Stomach (tissue), 9 donors: Measurements from ENCODE around the gene B3GAT1. TPM values are rescaled to one million over a fixed set of nuclear protein-coding genes. Genes with fewer than 3 reads are reported as not detected.

Source experiments
- DNase-seq, 2 donors: peaks; one replicate each; pipeline versions ENCODE4 v3.0.0 to v3.0.0-alpha.2; 2013 to 2019
- H3K27ac ChIP-seq, 5 donors: fragments of 200-600 bp in 4 of 5; sonication (generic) in 4 of 5; one replicate each; pipeline ENCODE4 v1.5.1; 2013 to 2019; ENCODE audit warnings: mild to moderate bottlenecking in 1 of 5, moderate library complexity in 1 of 5
- H3K27me3 ChIP-seq, 3 donors: fragments of 200-600 bp; sonication (generic); one replicate each; pipeline ENCODE4 v1.5.1; 2017 to 2019; ENCODE audit warnings: mixed run types in 1 of 3
- H3K36me3 ChIP-seq, 4 donors: fragments of 200-600 bp; sonication (generic); 1 replicate in 3 of 4; 2 replicates in 1 of 4; pipeline ENCODE4 v1.5.1; 2016 to 2019
- H3K4me1 ChIP-seq, 4 donors: fragments of 200-600 bp; sonication (generic); one replicate each; pipeline ENCODE4 v1.5.1; 2016 to 2019
- H3K4me3 ChIP-seq, 4 donors: fragments of 200-600 bp; sonication (generic) in 3 of 4; one replicate each; pipeline ENCODE4 v1.5.1; 2016 to 2019; ENCODE audit warnings: mild to moderate bottlenecking in 1 of 4
- H3K9me3 ChIP-seq, 4 donors: fragments of 200-600 bp; sonication (generic); one replicate each; pipeline ENCODE4 v1.5.1; 2016 to 2019
- EP300 ChIP-seq: sonication (generic); formaldehyde crosslinking; IDR thresholded peaks from one replicate; pipeline ENCODE4 v1.6.1; 2017; ENCODE audit warnings: antibody characterized with exemption
- POLR2A ChIP-seq, 4 donors: fragments of 450-650 bp; IDR thresholded peaks; one replicate each; pipeline ENCODE4 v1.6.1; 2016; ENCODE audit warnings: antibody characterized with exemption in 4 of 4, control low read depth in 2 of 4, mild to moderate bottlenecking in 1 of 4, moderate library complexity in 1 of 4
- POLR2AphosphoS5 ChIP-seq, 3 donors: sonication (generic); formaldehyde crosslinking; IDR thresholded peaks; one replicate each; pipeline ENCODE4 v1.6.1; 2016; ENCODE audit warnings: antibody characterized with exemption in 3 of 3
- WGBS, 5 donors: extraction: QIAGEN DNeasy Blood & Tissue Kit in 3 of 5; methylation state at CpG; one replicate each; pipeline versions ENCODE4 v1.1.5 to v1.1.7; 2013 to 2018; 5-methylcytosine and 5-hydroxymethylcytosine counted together
- intact Hi-C: fragments of 100-400 bp; cut with DNase I; formaldehyde crosslinking; loops from one replicate; pipeline ENCODE4 v1.15.1; 2023; ENCODE audit warnings: low total_unique reads
- polyA plus RNA-seq, 3 donors: library from polyadenylated mRNA; stranded (reverse); fragments of 200-250 nt; gene quantifications; one replicate each; pipeline ENCODE4 v1.2.3, GENCODE V29; 2013
- total RNA-seq, 5 donors: library from RNA; depleted of rRNA; stranded (reverse); fragments of >200 nt; gene quantifications; one replicate each; pipeline versions ENCODE4 v1.1.0 to v1.2.3, GENCODE V29; 2014 to 2016
- TF ChIP-seq, protein P1 (sequence below), 7 experiments: fragments of 450-650 bp in 4 of 7; fragments of 200-600 bp in 3 of 7; sonication (generic) in 3 of 7; IDR thresholded peaks; one replicate each; pipeline ENCODE4 v1.5.1; 2016 to 2019; ENCODE audit warnings: antibody characterized with exemption in 7 of 7, control low read depth in 2 of 7, mild to moderate bottlenecking in 1 of 7
- donor health status: healthy with polysubstance abuse.
- donor health status: Bipolar disorder and iron deficiency.
- donor health status: healthy.

Gene B3GAT1
- total and polyA plus RNA-seq, 8 donors = 5.3 to 34.4 (median 18.7) TPM; not detected in 2

DNA sequence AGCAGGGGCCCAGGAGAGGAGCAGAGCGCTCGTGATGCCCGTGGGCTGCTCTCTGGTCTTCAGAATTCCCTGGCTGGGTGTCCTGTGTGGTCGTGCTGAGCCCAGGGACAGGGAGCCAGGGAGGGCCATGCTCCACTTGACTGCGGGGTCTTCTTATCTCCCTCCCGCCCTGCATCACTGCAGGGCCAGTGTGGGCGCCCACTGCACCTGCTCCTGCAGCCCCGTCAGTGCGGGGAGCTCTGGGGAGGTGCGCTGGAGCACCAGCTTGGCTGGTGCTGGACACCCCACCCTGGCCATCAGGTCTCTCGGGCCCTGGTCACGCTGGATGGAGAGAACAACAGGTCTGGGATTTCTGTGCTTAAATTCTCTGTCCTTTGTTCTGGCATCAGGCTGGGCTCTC lies 31.8 kb downstream of the B3GAT1 start:
- 73 to 88% (median 86%) methylated on average over 5 to 12 of the region's 12 CpGs for WGBS, 5 donors
- Histone ChIP-seq H3K9me3 (no peaks in the 10 kb centered on the region), H3K4me3 (no peak overlapping the region), H3K36me3 (peaks cover 0 to 9% (median 2%) of the 10 kb centered on the region in 4 donors), H3K27ac (no peak overlapping the region), H3K4me1 (peaks cover 0 to 1% (median 0%) of the 10 kb centered on the region in 4 donors), H3K27me3 (peaks cover 0 to 25% (median 0%) of the 10 kb centered on the region in 3 donors)
- TF ChIP-seq, protein P1, sequence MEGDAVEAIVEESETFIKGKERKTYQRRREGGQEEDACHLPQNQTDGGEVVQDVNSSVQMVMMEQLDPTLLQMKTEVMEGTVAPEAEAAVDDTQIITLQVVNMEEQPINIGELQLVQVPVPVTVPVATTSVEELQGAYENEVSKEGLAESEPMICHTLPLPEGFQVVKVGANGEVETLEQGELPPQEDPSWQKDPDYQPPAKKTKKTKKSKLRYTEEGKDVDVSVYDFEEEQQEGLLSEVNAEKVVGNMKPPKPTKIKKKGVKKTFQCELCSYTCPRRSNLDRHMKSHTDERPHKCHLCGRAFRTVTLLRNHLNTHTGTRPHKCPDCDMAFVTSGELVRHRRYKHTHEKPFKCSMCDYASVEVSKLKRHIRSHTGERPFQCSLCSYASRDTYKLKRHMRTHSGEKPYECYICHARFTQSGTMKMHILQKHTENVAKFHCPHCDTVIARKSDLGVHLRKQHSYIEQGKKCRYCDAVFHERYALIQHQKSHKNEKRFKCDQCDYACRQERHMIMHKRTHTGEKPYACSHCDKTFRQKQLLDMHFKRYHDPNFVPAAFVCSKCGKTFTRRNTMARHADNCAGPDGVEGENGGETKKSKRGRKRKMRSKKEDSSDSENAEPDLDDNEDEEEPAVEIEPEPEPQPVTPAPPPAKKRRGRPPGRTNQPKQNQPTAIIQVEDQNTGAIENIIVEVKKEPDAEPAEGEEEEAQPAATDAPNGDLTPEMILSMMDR (IDR thresholded peaks at IDR 0.05) = no peak
- TF ChIP-seq POLR2A (IDR thresholded peaks at IDR 0.05) = no peak
- no peak for TF ChIP-seq EP300
- no peak for TF ChIP-seq POLR2AphosphoS5 (IDR thresholded peaks at IDR 0.05)
- intact Hi-C loops = no loop called here
- no peak for DNase-seq

DNA sequence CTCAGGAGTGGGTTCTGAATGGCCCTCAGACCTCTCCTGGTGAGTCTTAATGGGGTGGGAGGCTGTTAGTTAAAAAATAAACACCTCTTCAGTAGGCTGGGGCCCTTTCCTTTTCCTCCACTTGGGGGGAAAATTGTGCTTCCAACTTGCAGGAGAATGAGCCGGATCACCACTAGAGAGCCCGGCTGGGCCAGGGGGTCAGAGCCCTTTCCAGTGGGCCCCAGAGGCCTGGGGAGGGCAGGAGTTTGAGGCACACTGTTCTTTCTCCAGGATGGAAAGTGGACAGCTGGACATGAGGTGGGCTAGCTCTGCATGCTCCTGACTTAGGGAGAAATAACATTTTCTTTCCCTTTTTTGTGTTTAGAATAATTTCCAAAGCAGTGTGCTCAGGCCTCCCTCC lies 32.8 kb downstream of the B3GAT1 start:
- peaks cover 0 to 16% (median 0%) of the 10 kb centered on the region in 3 donors for H3K27me3 ChIP-seq
- TF ChIP-seq POLR2A (IDR thresholded peaks at IDR 0.05) (no peak), EP300 (no peak), POLR2AphosphoS5 (IDR thresholded peaks at IDR 0.05) (no peak)
- TF ChIP-seq, protein P1 (IDR thresholded peaks at IDR 0.05) = no peak
- H3K36me3 ChIP-seq = peaks cover 0 to 9% (median 2%) of the 10 kb centered on the region in 4 donors
- 73 to 96% (median 82%) methylated on average over 2 of the region's 2 CpGs for WGBS, 5 donors
- DNase-seq = no peak
- no peaks in the 10 kb centered on the region for H3K4me1 ChIP-seq
- no peak overlapping the region for H3K27ac ChIP-seq
- intact Hi-C loops = no loop called here
- H3K4me3 ChIP-seq = no peak overlapping the region
- H3K9me3 ChIP-seq = no peaks in the 10 kb centered on the region

DNA sequence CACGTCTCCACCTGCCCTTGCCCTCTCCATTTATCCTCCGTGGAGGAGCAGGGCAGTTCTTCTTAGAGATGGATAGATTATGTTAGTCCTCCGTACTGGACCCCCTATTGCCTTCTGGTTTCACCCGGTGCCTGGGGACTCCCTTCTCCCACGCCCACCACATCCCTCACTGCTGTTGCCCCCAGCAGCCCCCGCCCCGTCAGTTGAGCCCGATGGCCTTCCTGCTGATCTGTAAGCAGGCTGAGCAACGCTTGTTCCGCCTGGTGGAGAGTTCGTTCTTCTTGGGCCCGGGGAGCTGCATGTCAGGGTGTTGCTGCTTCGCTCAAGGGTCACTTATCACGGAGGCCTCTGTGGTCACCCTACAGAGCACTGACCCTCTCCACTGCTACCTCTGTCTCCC lies 34.2 kb downstream of the B3GAT1 start:
- H3K27me3 ChIP-seq = peaks cover 0 to 2% (median 0%) of the 10 kb centered on the region in 3 donors
- 85 to 94% (median 88%) methylated on average over 14 of the region's 14 CpGs for WGBS, 5 donors
- H3K36me3 ChIP-seq = peaks cover 0 to 6% (median 2%) of the 10 kb centered on the region in 4 donors
- no peak for DNase-seq
- H3K9me3 ChIP-seq = no peaks in the 10 kb centered on the region
- TF ChIP-seq POLR2A (IDR thresholded peaks at IDR 0.05) = no peak
- TF ChIP-seq, protein P1 (IDR thresholded peaks at IDR 0.05) = no peak
- no peak for TF ChIP-seq POLR2AphosphoS5 (IDR thresholded peaks at IDR 0.05)
- TF ChIP-seq EP300 = no peak
- intact Hi-C loops = no loop called here
- H3K4me3 ChIP-seq = no peak overlapping the region
- no peaks in the 10 kb centered on the region for H3K4me1 ChIP-seq
- no peak overlapping the region for H3K27ac ChIP-seq

DNA sequence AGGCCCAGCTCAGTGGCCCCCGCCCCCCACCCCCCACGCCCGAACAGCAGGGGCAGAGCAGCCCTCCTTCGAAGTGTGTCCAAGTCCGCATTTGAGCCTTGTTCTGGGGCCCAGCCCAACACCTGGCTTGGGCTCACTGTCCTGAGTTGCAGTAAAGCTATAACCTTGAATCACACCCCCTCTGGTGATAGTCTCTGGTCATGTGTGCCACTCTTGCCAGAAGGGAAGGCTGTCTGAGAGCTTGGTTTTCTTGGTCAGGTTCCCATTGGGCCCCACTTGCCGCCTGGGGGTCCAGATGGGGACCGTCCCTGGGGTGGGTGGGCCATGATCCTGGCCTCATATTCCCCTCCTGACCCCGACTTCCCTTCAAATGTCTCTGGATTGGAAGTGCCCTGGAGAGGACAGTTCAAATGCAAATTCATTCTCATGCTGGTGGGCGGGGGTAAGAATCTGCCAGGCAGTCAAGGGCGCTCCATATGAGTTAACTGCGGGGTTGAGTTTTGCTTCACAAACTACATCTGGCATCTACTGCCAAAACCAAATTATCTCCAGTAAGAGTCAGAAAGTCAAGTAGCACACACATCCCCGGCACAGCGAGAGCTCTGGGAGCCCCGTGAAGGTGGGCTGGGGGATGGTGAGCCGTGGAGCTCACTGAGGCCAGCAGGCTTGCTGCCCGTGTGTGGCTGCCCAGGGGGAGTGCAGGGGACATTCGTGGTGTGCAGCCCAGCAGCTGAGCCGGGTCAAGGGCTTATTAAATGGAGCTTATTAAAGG lies 35.7 kb downstream of the B3GAT1 start:
- TF ChIP-seq, protein P1 (IDR thresholded peaks at IDR 0.05) = no peak
- TF ChIP-seq POLR2AphosphoS5 (IDR thresholded peaks at IDR 0.05) (no peak), EP300 (no peak)
- intact Hi-C loops = no loop called here
- no peaks in the 10 kb centered on the region for H3K36me3 ChIP-seq
- no peaks in the 10 kb centered on the region for H3K27me3 ChIP-seq
- no peaks in the 10 kb centered on the region for H3K9me3 ChIP-seq
- H3K4me3 ChIP-seq = no peak overlapping the region
- DNase-seq = no peak
- H3K4me1 ChIP-seq = no peaks in the 10 kb centered on the region
- no peak overlapping the region for H3K27ac ChIP-seq
- WGBS, 5 donors = 73 to 82% (median 80%) methylated on average over 14 to 18 of the region's 18 CpGs
